ENCODE results near the gene DEPDC1B. TPM values are rescaled to one million over a fixed set of nuclear protein-coding genes. Genes with fewer than 3 reads are reported as not detected.
A peak's percentile ranks its signal among the peaks of the same experiment; 100 is the strongest.

The DEPDC1B gene
- total and polyA plus RNA-seq, 2 experiments from 2014 or later: 2.5 to 3.0 TPM

DNA sequence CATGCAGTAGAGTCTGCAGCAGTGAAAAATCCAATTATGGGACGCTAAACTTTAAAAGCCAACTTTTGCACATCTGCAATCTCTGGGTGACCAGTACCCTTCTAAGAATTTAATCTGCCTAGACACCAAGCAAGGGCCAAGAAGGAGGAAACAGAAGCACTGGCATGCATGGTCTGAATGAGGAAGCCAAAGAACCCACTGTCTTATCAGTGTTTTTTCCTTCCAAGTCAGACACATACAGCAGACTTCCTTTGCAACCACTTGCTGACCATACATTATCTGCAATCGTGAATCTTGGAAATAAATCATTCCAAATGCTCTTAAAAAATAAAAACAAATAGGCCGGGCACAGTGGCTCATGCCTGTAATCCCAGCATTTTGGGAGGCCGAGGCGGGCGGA lies 65.9 kb downstream of the DEPDC1B start:
- in situ Hi-C loops (cut with MboI): no loop called here
- peak overlapping the region; percentile 69; the same call in 1 of the 2 replicates for H3K27ac ChIP-seq
- H3K27me3 ChIP-seq (replicated peaks; ENCODE audit: insufficient read depth): no peaks in the 10 kb centered on the region

DNA sequence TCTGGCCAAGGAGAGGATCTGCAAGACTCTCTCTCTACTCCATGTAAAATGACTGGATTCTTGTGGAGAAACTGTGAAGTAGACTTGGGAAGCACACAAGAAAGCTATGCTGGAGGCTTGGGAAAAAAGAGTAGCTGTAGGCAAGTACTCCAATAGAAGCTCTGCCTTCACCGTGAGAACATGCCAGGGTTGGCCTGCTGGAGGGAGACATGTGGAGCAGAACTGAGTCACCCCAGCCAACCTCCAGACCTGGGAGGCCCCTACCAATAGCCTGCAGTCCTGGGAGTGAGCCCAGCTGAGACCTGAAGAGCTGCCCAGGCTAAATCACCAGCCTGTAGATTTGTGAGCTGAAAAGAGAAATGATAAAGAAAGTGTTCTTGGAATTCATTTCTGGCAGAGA lies 66.6 kb downstream of the DEPDC1B start:
- WGBS, 2 experiments (ENCODE audit: low coverage in 1 of 2, low lambda C conversion rate in 2 of 2, missing lambda C conversion rate in 2 of 2): 13% methylated on average over 1 of the region's 1 CpG
- no peak overlapping the region for H3K4me3 ChIP-seq
- 0 out of 2 replicates have a peak, but pooled peaks cover under 1% of the 10 kb centered on the region for H3K36me3 ChIP-seq (ENCODE audit: low read depth)
- no peaks in the 10 kb centered on the region for H4K20me1 ChIP-seq (ENCODE audit: insufficient read depth)
- no peaks in the 10 kb centered on the region for H3K9me3 ChIP-seq (ENCODE audit: low read depth)
- 0 out of 2 replicates have a peak overlapping the region, but pooled peaks have one; percentile 20 for H2AFZ ChIP-seq
- peak; percentile 93 for DNase-seq
- peak overlapping the region; percentile 20; the same call in 1 of the 2 replicates for H3K9ac ChIP-seq
- H3K4me1 ChIP-seq (ENCODE audit: insufficient read depth): peaks cover 18% of the 10 kb centered on the region
- H3K9me2 ChIP-seq (ENCODE audit: insufficient read depth): 0 out of 2 replicates have a peak, but pooled peaks cover 2% of the 10 kb centered on the region
- H3F3A ChIP-seq (ENCODE audit: insufficient read depth): peaks cover 16% of the 10 kb centered on the region; the same call in 1 of the 2 replicates
- TF ChIP-seq EZH2 (IDR thresholded peaks at IDR 0.05; ENCODE audit: insufficient read depth, poor library complexity, severe bottlenecking): no peak
- TF ChIP-seq EZH2phosphoT487 (IDR thresholded peaks at IDR 0.05; ENCODE audit: insufficient read depth, low read depth): no peak
- H3K4me2 ChIP-seq (ENCODE audit: unreplicated experiment): peak overlapping the region; percentile 44
- H3K27me3 ChIP-seq (replicated peaks; ENCODE audit: insufficient read depth): no peaks in the 10 kb centered on the region
- no peaks in the 10 kb centered on the region for H3K79me2 ChIP-seq (ENCODE audit: insufficient read depth)
- H3K27ac ChIP-seq: peak overlapping the region; percentile 69
- in situ Hi-C loops (cut with MboI): no loop called here

More for the DNA sequence above, 65.9 kb downstream of the DEPDC1B start:
- Histone ChIP-seq H3F3A (ENCODE audit: insufficient read depth) (peaks cover 16% of the 10 kb centered on the region; the same call in 1 of the 2 replicates), H3K9me2 (ENCODE audit: insufficient read depth) (0 out of 2 replicates have a peak, but pooled peaks cover 2% of the 10 kb centered on the region), H3K79me2 (ENCODE audit: insufficient read depth) (no peaks in the 10 kb centered on the region), H3K4me1 (ENCODE audit: insufficient read depth) (peaks cover 18% of the 10 kb centered on the region), H2AFZ (no peak overlapping the region), H3K36me3 (ENCODE audit: low read depth) (0 out of 2 replicates have a peak, but pooled peaks cover 4% of the 10 kb centered on the region), H4K20me1 (ENCODE audit: insufficient read depth) (no peaks in the 10 kb centered on the region), H3K4me2 (ENCODE audit: unreplicated experiment) (peak overlapping the region; percentile 44), H3K9ac (no peak overlapping the region), H3K9me3 (ENCODE audit: low read depth) (no peaks in the 10 kb centered on the region), H3K4me3 (no peak overlapping the region)
- DNase-seq: peak; percentile 4
- TF ChIP-seq EZH2phosphoT487 (IDR thresholded peaks at IDR 0.05; ENCODE audit: insufficient read depth, low read depth): no peak
- TF ChIP-seq EZH2 (IDR thresholded peaks at IDR 0.05; ENCODE audit: insufficient read depth, poor library complexity, severe bottlenecking): no peak
- WGBS, 2 experiments (ENCODE audit: low coverage in 1 of 2, low lambda C conversion rate in 2 of 2, missing lambda C conversion rate in 2 of 2): 74 to 81% methylated on average over 6 of the region's 6 CpGs

DNA sequence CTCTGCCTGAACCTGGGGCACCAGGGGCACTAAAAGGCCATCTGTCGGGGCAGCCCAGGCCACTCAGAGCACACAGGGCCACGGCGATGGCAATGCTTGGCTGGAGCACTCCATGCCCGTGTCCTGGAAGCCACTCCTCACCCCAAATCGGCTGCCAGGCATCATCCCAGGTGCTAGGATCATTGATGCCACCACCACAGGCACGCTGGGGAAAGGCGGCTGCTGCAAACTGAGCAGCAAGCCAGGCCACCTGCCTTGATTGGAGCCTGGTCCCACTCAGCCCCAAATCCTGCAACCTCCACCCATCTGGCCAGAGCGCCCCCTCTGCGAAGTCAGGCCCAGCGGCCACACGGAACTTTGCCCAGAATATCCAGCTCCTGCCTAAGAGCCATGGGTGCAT lies 67.8 kb downstream of the DEPDC1B start:
- in situ Hi-C loops (cut with MboI): no loop called here
- 94 to 96% methylated on average over 10 to 11 of the region's 11 CpGs for WGBS, 2 experiments (ENCODE audit: low coverage in 1 of 2, low lambda C conversion rate in 2 of 2, missing lambda C conversion rate in 2 of 2)

DNA sequence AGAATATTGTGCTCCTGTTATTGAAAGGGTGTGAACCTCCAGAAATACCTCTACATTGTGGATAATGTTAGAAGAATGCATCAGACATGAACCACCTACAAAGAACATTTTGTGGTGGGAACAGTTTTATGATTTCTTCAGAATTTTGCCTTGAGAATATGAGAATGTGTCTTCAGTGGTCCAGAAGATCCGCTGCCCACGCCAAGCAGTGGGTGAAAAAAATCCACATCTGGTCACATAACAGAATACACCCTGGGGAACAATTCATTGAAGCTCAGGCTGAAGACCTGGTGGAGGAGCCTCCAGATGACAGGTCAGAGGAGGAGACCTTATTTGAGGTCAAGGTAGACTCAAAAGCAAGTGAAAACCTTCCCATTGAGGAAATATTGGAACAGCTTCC lies 69.1 kb downstream of the DEPDC1B start:
- no peak for TF ChIP-seq EZH2phosphoT487 (IDR thresholded peaks at IDR 0.05; ENCODE audit: insufficient read depth, low read depth)
- no peak for TF ChIP-seq EZH2 (IDR thresholded peaks at IDR 0.05; ENCODE audit: insufficient read depth, poor library complexity, severe bottlenecking)
- no peak overlapping the region for H3K4me2 ChIP-seq (ENCODE audit: unreplicated experiment)
- in situ Hi-C loops (cut with MboI): no loop called here
- H2AFZ ChIP-seq: no peak overlapping the region
- no peak overlapping the region for H3K4me3 ChIP-seq
- H4K20me1 ChIP-seq (ENCODE audit: insufficient read depth): no peaks in the 10 kb centered on the region
- 91 to 97% methylated on average over 2 of the region's 2 CpGs for WGBS, 2 experiments (ENCODE audit: low coverage in 1 of 2, low lambda C conversion rate in 2 of 2, missing lambda C conversion rate in 2 of 2)
- H3K9me3 ChIP-seq (ENCODE audit: low read depth): no peaks in the 10 kb centered on the region
- no peaks in the 10 kb centered on the region for H3K36me3 ChIP-seq (ENCODE audit: low read depth)
- no peak for DNase-seq
- peaks cover 17% of the 10 kb centered on the region for H3K4me1 ChIP-seq (ENCODE audit: insufficient read depth)
- 0 out of 2 replicates have a peak, but pooled peaks cover 2% of the 10 kb centered on the region for H3K9me2 ChIP-seq (ENCODE audit: insufficient read depth)
- H3K27me3 ChIP-seq (replicated peaks; ENCODE audit: insufficient read depth): no peaks in the 10 kb centered on the region
- no peaks in the 10 kb centered on the region for H3K79me2 ChIP-seq (ENCODE audit: insufficient read depth)
- peaks cover 14% of the 10 kb centered on the region; the same call in 1 of the 2 replicates for H3F3A ChIP-seq (ENCODE audit: insufficient read depth)
- no peak overlapping the region for H3K27ac ChIP-seq
- H3K9ac ChIP-seq: no peak overlapping the region

More for the DNA sequence above, 67.8 kb downstream of the DEPDC1B start:
- Histone ChIP-seq H2AFZ (no peak overlapping the region), H3K36me3 (ENCODE audit: low read depth) (no peaks in the 10 kb centered on the region), H3K4me1 (ENCODE audit: insufficient read depth) (peaks cover 18% of the 10 kb centered on the region), H3K9me3 (ENCODE audit: low read depth) (no peaks in the 10 kb centered on the region), H3K27me3 (replicated peaks; ENCODE audit: insufficient read depth) (no peaks in the 10 kb centered on the region), H3K9ac (no peak overlapping the region), H3K27ac (no peak overlapping the region), H3K9me2 (ENCODE audit: insufficient read depth) (0 out of 2 replicates have a peak, but pooled peaks cover 2% of the 10 kb centered on the region), H3F3A (ENCODE audit: insufficient read depth) (peaks cover 16% of the 10 kb centered on the region; the same call in 1 of the 2 replicates), H3K4me3 (no peak overlapping the region), H3K79me2 (ENCODE audit: insufficient read depth) (no peaks in the 10 kb centered on the region), H3K4me2 (ENCODE audit: unreplicated experiment) (no peak overlapping the region), H4K20me1 (ENCODE audit: insufficient read depth) (no peaks in the 10 kb centered on the region)
- DNase-seq: no peak
- TF ChIP-seq EZH2phosphoT487 (IDR thresholded peaks at IDR 0.05; ENCODE audit: insufficient read depth, low read depth) (no peak), EZH2 (IDR thresholded peaks at IDR 0.05; ENCODE audit: insufficient read depth, poor library complexity, severe bottlenecking) (no peak)
